Measurements from ENCODE around the gene BTBD8.

The BTBD8 gene

GRCh38 chr1:92136341-92136740 is 56.2 kb downstream of the BTBD8 start:
- Histone ChIP-seq H3K9ac (ENCODE audit: low read length) (no peak overlapping the region), H3K4me1 (ENCODE audit: control insufficient read depth, insufficient read depth, low read length) (no peaks in the 10 kb centered on the region), H3K9me3 (ENCODE audit: control insufficient read depth, insufficient read depth, low read depth, low read length) (no peaks in the 10 kb centered on the region), H3K4me3 (ENCODE audit: low read depth, low read length) (no peak overlapping the region), H3K27me3 (ENCODE audit: control insufficient read depth, insufficient read depth, low read length) (no peaks in the 10 kb centered on the region), H3K36me3 (ENCODE audit: control insufficient read depth, insufficient read depth, low read length) (no peaks in the 10 kb centered on the region), H3K27ac (ENCODE audit: low read depth, low read length) (no peak overlapping the region)

DNA sequence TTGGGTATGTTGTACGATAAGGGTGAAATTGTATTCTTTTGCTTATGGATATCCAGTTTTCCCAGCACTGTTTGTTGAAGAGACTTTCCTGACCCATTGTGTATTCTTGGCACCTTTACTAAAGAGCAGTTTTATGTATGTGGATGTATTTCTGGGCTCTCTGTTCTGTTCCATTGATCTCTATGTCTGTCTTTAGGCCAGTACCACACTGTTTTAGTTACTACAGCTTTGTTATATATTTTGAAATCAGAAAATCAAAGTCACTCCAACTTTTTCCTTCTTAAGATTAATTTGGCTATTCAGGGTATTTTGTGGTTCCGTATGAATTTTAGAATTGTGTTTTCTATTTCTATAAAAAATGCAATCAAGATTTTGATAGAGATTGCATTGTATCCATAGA is 74.8 kb downstream of the BTBD8 start:
- H3K27me3 ChIP-seq (ENCODE audit: control insufficient read depth, insufficient read depth, low read length), result no peaks in the 10 kb centered on the region
- no peak overlapping the region for H3K9ac ChIP-seq (ENCODE audit: low read length)
- no peaks in the 10 kb centered on the region for H3K36me3 ChIP-seq (ENCODE audit: control insufficient read depth, insufficient read depth, low read length)
- no peak overlapping the region for H3K4me3 ChIP-seq (ENCODE audit: low read depth, low read length)
- H3K4me1 ChIP-seq (ENCODE audit: control insufficient read depth, insufficient read depth, low read length), result no peaks in the 10 kb centered on the region
- peaks cover 9% of the 10 kb centered on the region; the same call in 1 of the 2 replicates for H3K9me3 ChIP-seq (ENCODE audit: control insufficient read depth, insufficient read depth, low read depth, low read length)
- H3K27ac ChIP-seq (ENCODE audit: low read depth, low read length), result no peak overlapping the region

GRCh38 chr1:92159593-92159992 is 79.4 kb downstream of the BTBD8 start:
- H3K4me3 ChIP-seq (ENCODE audit: low read depth, low read length), result no peak overlapping the region
- H3K27me3 ChIP-seq (ENCODE audit: control insufficient read depth, insufficient read depth, low read length), result no peaks in the 10 kb centered on the region
- no peaks in the 10 kb centered on the region for H3K36me3 ChIP-seq (ENCODE audit: control insufficient read depth, insufficient read depth, low read length)
- no peaks in the 10 kb centered on the region for H3K4me1 ChIP-seq (ENCODE audit: control insufficient read depth, insufficient read depth, low read length)
- peaks cover 10% of the 10 kb centered on the region; the same call in 1 of the 2 replicates for H3K9me3 ChIP-seq (ENCODE audit: control insufficient read depth, insufficient read depth, low read depth, low read length)
- no peak overlapping the region for H3K27ac ChIP-seq (ENCODE audit: low read depth, low read length)
- H3K9ac ChIP-seq (ENCODE audit: low read length), result no peak overlapping the region

- Histone ChIP-seq H3K36me3 (ENCODE audit: control insufficient read depth, insufficient read depth, low read length) (no peaks in the 10 kb centered on the region), H3K27me3 (ENCODE audit: control insufficient read depth, insufficient read depth, low read length) (no peaks in the 10 kb centered on the region), H3K27ac (ENCODE audit: low read depth, low read length) (no peak overlapping the region), H3K9ac (ENCODE audit: low read length) (no peak overlapping the region), H3K4me3 (ENCODE audit: low read depth, low read length) (no peak overlapping the region), H3K4me1 (ENCODE audit: control insufficient read depth, insufficient read depth, low read length) (no peaks in the 10 kb centered on the region), H3K9me3 (ENCODE audit: control insufficient read depth, insufficient read depth, low read depth, low read length) (0 out of 2 replicates have a peak, but pooled peaks cover under 1% of the 10 kb centered on the region)
These were observed 85.2 kb downstream of the BTBD8 start for GRCh38 chr1:92165389-92165788.

GRCh38 chr1:92167151-92167550 is 87.0 kb downstream of the BTBD8 start:
- Histone ChIP-seq H3K36me3 (ENCODE audit: control insufficient read depth, insufficient read depth, low read length) (no peaks in the 10 kb centered on the region), H3K4me3 (ENCODE audit: low read depth, low read length) (no peak overlapping the region), H3K27me3 (ENCODE audit: control insufficient read depth, insufficient read depth, low read length) (no peaks in the 10 kb centered on the region), H3K9me3 (ENCODE audit: control insufficient read depth, insufficient read depth, low read depth, low read length) (no peaks in the 10 kb centered on the region), H3K9ac (ENCODE audit: low read length) (no peak overlapping the region), H3K4me1 (ENCODE audit: control insufficient read depth, insufficient read depth, low read length) (no peaks in the 10 kb centered on the region), H3K27ac (ENCODE audit: low read depth, low read length) (no peak overlapping the region)

DNA sequence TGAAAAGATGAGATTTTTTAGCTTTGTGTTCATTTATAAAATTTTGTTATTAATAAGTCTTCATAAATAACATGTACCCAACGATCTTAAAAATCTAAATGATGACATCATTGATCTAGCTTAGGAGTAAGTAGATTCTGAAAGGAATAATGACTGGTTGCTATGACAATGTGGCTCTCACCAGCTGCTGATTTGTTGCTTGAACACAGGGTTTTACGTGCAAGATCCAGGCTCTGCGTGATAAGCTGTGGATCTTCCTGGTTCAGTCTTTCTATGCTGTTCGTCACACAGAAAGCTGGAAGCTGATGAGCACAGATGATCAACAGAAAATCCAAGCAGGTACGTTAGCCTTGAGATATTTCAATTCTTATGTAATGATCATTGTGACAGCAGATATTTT is 88.5 kb downstream of the BTBD8 start:
- H3K4me1 ChIP-seq (ENCODE audit: control insufficient read depth, insufficient read depth, low read length), result no peaks in the 10 kb centered on the region
- H3K27ac ChIP-seq (ENCODE audit: low read depth, low read length), result no peak overlapping the region
- no peak overlapping the region for H3K4me3 ChIP-seq (ENCODE audit: low read depth, low read length)
- no peaks in the 10 kb centered on the region for H3K9me3 ChIP-seq (ENCODE audit: control insufficient read depth, insufficient read depth, low read depth, low read length)
- no peaks in the 10 kb centered on the region for H3K36me3 ChIP-seq (ENCODE audit: control insufficient read depth, insufficient read depth, low read length)
- H3K9ac ChIP-seq (ENCODE audit: low read length), result no peak overlapping the region
- no peaks in the 10 kb centered on the region for H3K27me3 ChIP-seq (ENCODE audit: control insufficient read depth, insufficient read depth, low read length)

DNA sequence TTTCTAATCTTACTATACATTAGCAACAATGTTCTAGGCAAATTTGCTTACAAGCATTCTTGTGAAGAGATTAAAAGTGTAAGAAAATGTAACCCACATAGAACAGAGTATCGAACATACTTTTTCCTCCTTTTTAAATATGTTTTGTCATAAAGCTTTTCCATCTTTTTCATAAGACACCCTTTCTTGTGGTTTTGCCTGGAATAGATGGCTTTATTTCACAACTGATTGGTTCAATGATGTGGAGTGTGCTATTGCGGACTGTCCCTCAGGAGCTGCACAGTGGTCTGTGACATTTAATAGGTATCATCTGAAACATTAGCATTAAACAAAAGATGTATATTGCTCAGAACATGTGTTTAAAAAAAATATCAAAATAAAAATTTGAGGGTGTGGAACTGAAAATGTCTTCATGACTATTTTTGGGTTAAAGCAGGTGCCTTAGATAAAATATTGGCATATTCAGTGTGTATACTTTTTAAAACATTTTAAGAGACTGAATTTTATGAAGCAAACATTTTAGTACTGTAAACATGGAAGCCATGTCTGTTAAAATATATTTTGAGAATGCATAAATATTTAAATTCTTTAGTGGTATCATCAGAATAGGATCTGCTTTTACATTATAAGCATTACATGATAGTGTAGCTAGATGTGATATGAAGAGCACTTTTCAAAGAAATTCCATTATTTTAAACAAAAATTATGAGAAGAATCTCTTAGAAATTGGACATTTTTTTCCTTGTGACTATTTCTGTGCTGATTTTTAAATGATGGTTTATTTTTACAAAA is 89.3 kb downstream of the BTBD8 start:
- no peak overlapping the region for H3K9ac ChIP-seq (ENCODE audit: low read length)
- H3K27me3 ChIP-seq (ENCODE audit: control insufficient read depth, insufficient read depth, low read length), result no peaks in the 10 kb centered on the region
- no peak overlapping the region for H3K4me3 ChIP-seq (ENCODE audit: low read depth, low read length)
- H3K9me3 ChIP-seq (ENCODE audit: control insufficient read depth, insufficient read depth, low read depth, low read length), result no peaks in the 10 kb centered on the region
- no peaks in the 10 kb centered on the region; the same call in 1 of the 2 replicates for H3K4me1 ChIP-seq (ENCODE audit: control insufficient read depth, insufficient read depth, low read length)
- no peak overlapping the region for H3K27ac ChIP-seq (ENCODE audit: low read depth, low read length)
- H3K36me3 ChIP-seq (ENCODE audit: control insufficient read depth, insufficient read depth, low read length), result no peaks in the 10 kb centered on the region

- H3K27me3 ChIP-seq (ENCODE audit: control insufficient read depth, insufficient read depth, low read length), result no peaks in the 10 kb centered on the region
- no peak overlapping the region for H3K9ac ChIP-seq (ENCODE audit: low read length)
- peaks cover 3% of the 10 kb centered on the region; the same call in 1 of the 2 replicates for H3K4me1 ChIP-seq (ENCODE audit: control insufficient read depth, insufficient read depth, low read length)
- H3K27ac ChIP-seq (ENCODE audit: low read depth, low read length), result no peak overlapping the region
- H3K4me3 ChIP-seq (ENCODE audit: low read depth, low read length), result no peak overlapping the region
- no peaks in the 10 kb centered on the region for H3K36me3 ChIP-seq (ENCODE audit: control insufficient read depth, insufficient read depth, low read length)
- H3K9me3 ChIP-seq (ENCODE audit: control insufficient read depth, insufficient read depth, low read depth, low read length), result no peaks in the 10 kb centered on the region
These were observed 104.5 kb downstream of the BTBD8 start for GRCh38 chr1:92184632-92185031.

- no peak overlapping the region for H3K9ac ChIP-seq (ENCODE audit: low read length)
- H3K4me3 ChIP-seq (ENCODE audit: low read depth, low read length), result no peak overlapping the region
- no peaks in the 10 kb centered on the region for H3K9me3 ChIP-seq (ENCODE audit: control insufficient read depth, insufficient read depth, low read depth, low read length)
- H3K27me3 ChIP-seq (ENCODE audit: control insufficient read depth, insufficient read depth, low read length), result no peaks in the 10 kb centered on the region
- H3K27ac ChIP-seq (ENCODE audit: low read depth, low read length), result no peak overlapping the region
- peaks cover 7% of the 10 kb centered on the region; the same call in 1 of the 2 replicates for H3K4me1 ChIP-seq (ENCODE audit: control insufficient read depth, insufficient read depth, low read length)
- H3K36me3 ChIP-seq (ENCODE audit: control insufficient read depth, insufficient read depth, low read length), result no peaks in the 10 kb centered on the region
These were observed 105.9 kb downstream of the BTBD8 start for GRCh38 chr1:92186081-92186480.

DNA sequence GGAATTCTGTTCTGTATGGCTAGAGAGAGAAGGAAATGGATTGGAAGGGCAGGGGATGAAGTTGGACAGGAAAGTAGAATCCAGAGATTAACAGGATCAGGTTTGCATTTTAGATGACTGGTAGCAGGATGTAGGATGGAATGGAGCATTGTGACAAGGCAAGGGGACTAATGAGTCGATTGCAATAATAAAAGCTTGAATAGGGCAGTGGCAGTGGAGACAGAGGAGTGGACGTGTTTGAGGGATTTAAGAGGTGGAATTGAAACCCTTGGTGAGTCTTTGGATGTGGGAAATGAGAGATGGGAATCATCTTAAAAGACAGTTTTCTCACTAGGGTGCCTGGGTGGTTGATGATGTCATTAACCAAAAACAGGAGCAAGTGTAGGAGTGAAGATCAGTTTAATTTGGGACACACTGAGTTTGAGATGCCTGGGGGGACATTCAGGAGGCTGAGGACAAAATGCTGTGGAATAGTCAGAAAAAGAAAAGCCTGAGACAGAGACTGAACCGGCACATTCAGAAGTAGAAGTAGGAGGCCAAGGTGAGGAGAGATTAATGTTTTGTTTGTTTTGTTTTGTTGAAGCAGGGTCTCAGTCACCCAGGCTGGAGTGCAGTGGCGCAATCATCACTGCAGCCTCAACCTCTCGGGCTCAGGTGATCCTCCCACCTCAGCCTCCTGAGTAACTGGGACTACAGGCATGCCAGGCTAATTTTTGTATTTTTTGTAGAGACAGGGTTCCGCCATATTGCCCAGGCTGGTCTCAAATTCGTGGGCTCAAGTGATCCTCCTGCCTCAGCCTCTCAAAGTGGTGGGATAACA is 108.5 kb downstream of the BTBD8 start:
- no peaks in the 10 kb centered on the region for H3K9me3 ChIP-seq (ENCODE audit: control insufficient read depth, insufficient read depth, low read depth, low read length)
- H3K4me1 ChIP-seq (ENCODE audit: control insufficient read depth, insufficient read depth, low read length), result peaks cover 7% of the 10 kb centered on the region; the same call in 1 of the 2 replicates
- H3K36me3 ChIP-seq (ENCODE audit: control insufficient read depth, insufficient read depth, low read length), result no peaks in the 10 kb centered on the region
- H3K27me3 ChIP-seq (ENCODE audit: control insufficient read depth, insufficient read depth, low read length), result no peaks in the 10 kb centered on the region
- H3K9ac ChIP-seq (ENCODE audit: low read length), result no peak overlapping the region
- H3K4me3 ChIP-seq (ENCODE audit: low read depth, low read length), result no peak overlapping the region
- no peak overlapping the region for H3K27ac ChIP-seq (ENCODE audit: low read depth, low read length)

- Histone ChIP-seq H3K36me3 (ENCODE audit: control insufficient read depth, insufficient read depth, low read length) (no peaks in the 10 kb centered on the region), H3K4me1 (ENCODE audit: control insufficient read depth, insufficient read depth, low read length) (peaks cover 7% of the 10 kb centered on the region; the same call in 1 of the 2 replicates), H3K27me3 (ENCODE audit: control insufficient read depth, insufficient read depth, low read length) (no peaks in the 10 kb centered on the region), H3K4me3 (ENCODE audit: low read depth, low read length) (no peak overlapping the region), H3K9ac (ENCODE audit: low read length) (no peak overlapping the region), H3K9me3 (ENCODE audit: control insufficient read depth, insufficient read depth, low read depth, low read length) (no peaks in the 10 kb centered on the region), H3K27ac (ENCODE audit: low read depth, low read length) (no peak overlapping the region)
These were observed 111.6 kb downstream of the BTBD8 start for GRCh38 chr1:92191726-92192125.

All from HUES6 (cell line).